HEK293 (cell line): ENCODE results near the gene SIM2.

Experiments
- CTCF ChIA-PET: fragments of 350-600 bp; formaldehyde crosslinking; extraction: SDS; loops from one replicate; lab custom pipeline; 2021; ENCODE audit warnings: antibody characterized with exemption; lab: Yijun Ruan, JAX
- POLR2A ChIA-PET: fragments of 300-600 bp; formaldehyde crosslinking; extraction: SDS; loops from one replicate; lab custom pipeline; 2020; ENCODE audit warnings: antibody characterized with exemption, inconsistent platforms; lab: Yijun Ruan, JAX
- H3K27ac ChIP-seq: fragments of 200-500 bp; sonication (Bioruptor generic); 2 replicates; pipeline ENCODE4 v1.5.1; 2014; ENCODE audit warnings: low read depth, low read length, control low read depth, inconsistent platforms; ENCODE audit errors: extremely low read depth
- H3K36me3 ChIP-seq, 2 experiments: fragments of 200-500 bp in 1 of 2; sonication (Bioruptor generic) in 1 of 2; 1 replicate in 1 of 2; 2 replicates in 1 of 2; pipeline ENCODE4 v1.5.1; 2014 to 2017; ENCODE audit warnings: inconsistent platforms in 2 of 2, low read length in 2 of 2; ENCODE audit not compliant: control insufficient read depth in 2 of 2, insufficient read depth in 1 of 2
- H3K4me1 ChIP-seq: fragments of 200-500 bp; sonication (Bioruptor generic); 2 replicates; pipeline ENCODE4 v1.5.1; 2014; ENCODE audit warnings: mild to moderate bottlenecking, low read length, inconsistent platforms; ENCODE audit not compliant: control insufficient read depth, insufficient read depth
- H3K4me3 ChIP-seq: 2 replicates; pipeline ENCODE4 v1.5.1; 2011; ENCODE audit warnings: low read depth, mild to moderate bottlenecking, control low read depth, low read length, moderate library complexity
- H3K9me3 ChIP-seq: fragments of 200-500 bp; sonication (Bioruptor generic); 2 replicates; pipeline ENCODE4 v1.5.1; 2014; ENCODE audit warnings: low read depth, low read length, inconsistent platforms; ENCODE audit not compliant: control insufficient read depth, insufficient read depth
- ELK4 ChIP-seq: IDR thresholded peaks from 2 replicates; pipeline ENCODE4 v1.6.1; 2011; ENCODE audit warnings: mild to moderate bottlenecking, low read depth, low read length, borderline replicate concordance
- OSR2 ChIP-seq: fragments of 450-650 bp; formaldehyde crosslinking; IDR thresholded peaks from 2 replicates; pipeline ENCODE4 v1.5.1; 2016; ENCODE audit warnings: missing biosample characterization, missing genetic modification characterization
- PRDM4 ChIP-seq: fragments of 450-650 bp; formaldehyde crosslinking; IDR thresholded peaks from 2 replicates; pipeline ENCODE4 v1.5.1; 2017; ENCODE audit warnings: missing biosample characterization, missing genetic modification characterization
- PRDM6 ChIP-seq: fragments of 450-650 bp; formaldehyde crosslinking; IDR thresholded peaks from 2 replicates; pipeline ENCODE4 v1.5.1; 2017; ENCODE audit warnings: missing biosample characterization, missing genetic modification characterization
- SCRT2 ChIP-seq: fragments of 450-650 bp; formaldehyde crosslinking; IDR thresholded peaks from 2 replicates; pipeline ENCODE4 v1.5.1; 2016; ENCODE audit warnings: missing biosample characterization, missing genetic modification characterization
- YY2 ChIP-seq: fragments of 450-650 bp; formaldehyde crosslinking; IDR thresholded peaks from 2 replicates; pipeline ENCODE4 v1.5.1; 2016; ENCODE audit warnings: missing biosample characterization, missing genetic modification characterization
- ZBTB44 ChIP-seq: fragments of 450-650 bp; IDR thresholded peaks from 2 replicates; pipeline ENCODE4 v1.5.1; 2018; ENCODE audit warnings: missing biosample characterization, mild to moderate bottlenecking, missing genetic modification characterization
- ZBTB48 ChIP-seq: fragments of 450-650 bp; formaldehyde crosslinking; IDR thresholded peaks from 2 replicates; pipeline ENCODE4 v1.5.1; 2016; ENCODE audit warnings: missing biosample characterization, missing genetic modification characterization
- ZNF280C ChIP-seq: fragments of 450-650 bp; formaldehyde crosslinking; IDR thresholded peaks from 2 replicates; pipeline ENCODE4 v1.5.1; 2016; ENCODE audit warnings: missing biosample characterization, missing genetic modification characterization
- ZNF335 ChIP-seq: fragments of 450-650 bp; formaldehyde crosslinking; conservative IDR thresholded peaks from 2 replicates; pipeline ENCODE4 v1.5.1; 2016; ENCODE audit warnings: missing biosample characterization, missing genetic modification characterization
- ZNF510 ChIP-seq: fragments of 450-650 bp; formaldehyde crosslinking; IDR thresholded peaks from 2 replicates; pipeline ENCODE4 v1.5.1; 2018; ENCODE audit warnings: mild to moderate bottlenecking, missing genetic modification characterization, missing biosample characterization; ENCODE audit not compliant: insufficient replicate concordance
- ZNF747 ChIP-seq: fragments of 450-650 bp; formaldehyde crosslinking; IDR thresholded peaks from 2 replicates; pipeline ENCODE4 v1.5.1; 2016; ENCODE audit warnings: missing biosample characterization, missing genetic modification characterization

The SIM2 gene

GRCh38 chr21:36773995-36774394, 75.1 kb downstream of the SIM2 start:
- Histone ChIP-seq H3K4me3 (no peak overlapping the region), H3K27ac (no peak overlapping the region), H3K36me3 (no peaks in the 10 kb centered on the region; a peak in 1 of 3 replicates), H3K9me3 (no peaks in the 10 kb centered on the region), H3K4me1 (peaks cover 6% of the 10 kb centered on the region)
- ChIA-PET CTCF (no interaction called here), POLR2A (no interaction called here)
- no peak for TF ChIP-seq SCRT2 (tag by site-specific recombination)
- no peak for TF ChIP-seq YY2 (tag by site-specific recombination)
- no peak for TF ChIP-seq ZNF747 (tag by site-specific recombination)
- TF ChIP-seq ZNF335 (tag by site-specific recombination), result no peak
- TF ChIP-seq PRDM4 (tag by site-specific recombination), result no peak

GRCh38 chr21:36776981-36777617, 78.2 kb downstream of the SIM2 start:
- ChIA-PET CTCF (no interaction called here), POLR2A (no interaction called here)
- Histone ChIP-seq H3K4me1 (no peaks in the 10 kb centered on the region; the same call in 1 of the 2 replicates), H3K9me3 (no peaks in the 10 kb centered on the region), H3K36me3 (no peaks in the 10 kb centered on the region), H3K27ac (no peak overlapping the region), H3K4me3 (no peak overlapping the region)
- TF ChIP-seq ZBTB44 (tag by site-specific recombination) (peak; percentile 69), OSR2 (tag by site-specific recombination) (0 out of 2 replicates have a peak, but pooled peaks have one; percentile 16), ZNF280C (no peak), ELK4 (no peak), ZBTB48 (tag by site-specific recombination) (0 out of 2 replicates have a peak, but pooled peaks have one; percentile 27), PRDM6 (tag by site-specific recombination) (peak; percentile 51; the same call in 1 of the 2 replicates), ZNF510 (tag by site-specific recombination) (no peak)
- TF ChIP-seq, all 188 proteins: peak for 4
